Tibial nerve (tissue), 4 donors: ENCODE results near the gene TTYH1. TPM values are rescaled to one million over a fixed set of nuclear protein-coding genes. Genes with fewer than 3 reads are reported as not detected.

Source experiments
- DNase-seq, 2 donors: peaks; one replicate each; pipeline ENCODE4 v3.0.0-alpha.2; 2019; ENCODE audit warnings: low spot score in 2 of 2
- H3K27ac ChIP-seq, 4 donors: fragments of 200-600 bp; sonication (generic) in 3 of 4; one replicate each; pipeline ENCODE4 v1.5.1; 2017 to 2019; ENCODE audit warnings: mild to moderate bottlenecking in 1 of 4
- H3K27me3 ChIP-seq, 2 donors: fragments of 200-600 bp; sonication (generic) in 1 of 2; one replicate each; pipeline versions ENCODE4 v1.5.1 to v1.6.0; 2017 to 2019
- H3K36me3 ChIP-seq, 3 donors: fragments of 200-600 bp; sonication (generic); one replicate each; pipeline ENCODE4 v1.5.1; 2018 to 2019
- H3K4me1 ChIP-seq, 4 donors: fragments of 200-600 bp; sonication (generic) in 3 of 4; one replicate each; pipeline ENCODE4 v1.5.1; 2017 to 2019
- H3K4me3 ChIP-seq, 4 donors: fragments of 200-600 bp; sonication (generic) in 3 of 4; one replicate each; pipeline ENCODE4 v1.5.1; 2017 to 2019; ENCODE audit warnings: mild to moderate bottlenecking in 1 of 4, moderate library complexity in 1 of 4
- H3K9me3 ChIP-seq, 4 donors: fragments of 200-600 bp; sonication (generic) in 3 of 4; one replicate each; pipeline ENCODE4 v1.5.1; 2017 to 2019
- EP300 ChIP-seq, 2 donors: sonication (generic); formaldehyde crosslinking; IDR thresholded peaks; one replicate each; pipeline ENCODE4 v1.6.1; 2017; ENCODE audit warnings: antibody characterized with exemption in 2 of 2, mild to moderate bottlenecking in 1 of 2
- POLR2A ChIP-seq, 2 donors: fragments of 450-650 bp; IDR thresholded peaks; one replicate each; pipeline ENCODE4 v1.6.1; 2017; ENCODE audit warnings: antibody characterized with exemption in 2 of 2, mild to moderate bottlenecking in 2 of 2, moderate library complexity in 2 of 2
- WGBS, 2 donors: methylation state at CpG; one replicate each; pipeline ENCODE4 v1.1.5; 2018; 5-methylcytosine and 5-hydroxymethylcytosine counted together
- total RNA-seq, 4 donors: library from RNA; depleted of rRNA; stranded (reverse); fragments of >200 nt; gene quantifications; one replicate each; pipeline ENCODE4 v1.1.0, GENCODE V29; 2016
- TF ChIP-seq, protein P1 (sequence below), 5 experiments: fragments of 200-600 bp in 3 of 5; fragments of 450-650 bp in 2 of 5; sonication (generic) in 3 of 5; IDR thresholded peaks; one replicate each; pipeline ENCODE4 v1.5.1; 2016 to 2019; ENCODE audit warnings: antibody characterized with exemption in 5 of 5, mild to moderate bottlenecking in 3 of 5, moderate library complexity in 2 of 5

The TTYH1 gene
- total RNA-seq, 4 donors from 2014 or later: 21.0 to 50.0 (median 34.9) TPM

- H3K9me3 ChIP-seq: no peaks in the 10 kb centered on the region
- TF ChIP-seq, protein P1, sequence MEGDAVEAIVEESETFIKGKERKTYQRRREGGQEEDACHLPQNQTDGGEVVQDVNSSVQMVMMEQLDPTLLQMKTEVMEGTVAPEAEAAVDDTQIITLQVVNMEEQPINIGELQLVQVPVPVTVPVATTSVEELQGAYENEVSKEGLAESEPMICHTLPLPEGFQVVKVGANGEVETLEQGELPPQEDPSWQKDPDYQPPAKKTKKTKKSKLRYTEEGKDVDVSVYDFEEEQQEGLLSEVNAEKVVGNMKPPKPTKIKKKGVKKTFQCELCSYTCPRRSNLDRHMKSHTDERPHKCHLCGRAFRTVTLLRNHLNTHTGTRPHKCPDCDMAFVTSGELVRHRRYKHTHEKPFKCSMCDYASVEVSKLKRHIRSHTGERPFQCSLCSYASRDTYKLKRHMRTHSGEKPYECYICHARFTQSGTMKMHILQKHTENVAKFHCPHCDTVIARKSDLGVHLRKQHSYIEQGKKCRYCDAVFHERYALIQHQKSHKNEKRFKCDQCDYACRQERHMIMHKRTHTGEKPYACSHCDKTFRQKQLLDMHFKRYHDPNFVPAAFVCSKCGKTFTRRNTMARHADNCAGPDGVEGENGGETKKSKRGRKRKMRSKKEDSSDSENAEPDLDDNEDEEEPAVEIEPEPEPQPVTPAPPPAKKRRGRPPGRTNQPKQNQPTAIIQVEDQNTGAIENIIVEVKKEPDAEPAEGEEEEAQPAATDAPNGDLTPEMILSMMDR (IDR thresholded peaks at IDR 0.05): no peak
- no peak for TF ChIP-seq POLR2A (IDR thresholded peaks at IDR 0.05)
- no peak for TF ChIP-seq EP300 (IDR thresholded peaks at IDR 0.05)
- peaks cover 0 to 64% (median 12%) of the 10 kb centered on the region in 4 donors for H3K4me1 ChIP-seq
- 13 to 15% methylated on average over 25 of the region's 25 CpGs for WGBS, 2 donors
- H3K4me3 ChIP-seq: peak overlapping the region in 1 of 4 donors; percentile 4
- H3K27me3 ChIP-seq: peaks cover 0 to 57% of the 10 kb centered on the region in 2 donors
- no peak for DNase-seq
- no peaks in the 10 kb centered on the region for H3K36me3 ChIP-seq
- peak overlapping the region; percentile 73 to 92 (median 82) for H3K27ac ChIP-seq
Measured at GRCh38 chr19:54418030-54418929, 3.0 kb downstream of the TTYH1 start.

- no peak overlapping the region for H3K4me3 ChIP-seq
- H3K4me1 ChIP-seq: peaks cover 0 to 64% (median 12%) of the 10 kb centered on the region in 4 donors
- WGBS, 2 donors: 60 to 70% methylated on average over 14 to 17 of the region's 26 CpGs
- no peak for DNase-seq
- peak overlapping the region; percentile 73 to 92 (median 82) for H3K27ac ChIP-seq
- H3K36me3 ChIP-seq: no peaks in the 10 kb centered on the region
- no peak for TF ChIP-seq POLR2A (IDR thresholded peaks at IDR 0.05)
- TF ChIP-seq, protein P1 (IDR thresholded peaks at IDR 0.05): no peak
- TF ChIP-seq EP300 (IDR thresholded peaks at IDR 0.05): no peak
- no peaks in the 10 kb centered on the region for H3K9me3 ChIP-seq
- H3K27me3 ChIP-seq: peaks cover 0 to 57% of the 10 kb centered on the region in 2 donors
Measured at GRCh38 chr19:54418930-54419800, 3.9 kb downstream of the TTYH1 start.

- WGBS, 2 donors: 7 to 17% methylated on average over 7 to 10 of the region's 10 CpGs
Measured at GRCh38 chr19:54420068-54420382, 4.8 kb downstream of the TTYH1 start.

GRCh38 chr19:54420383-54421168, 5.3 kb downstream of the TTYH1 start:
- TF ChIP-seq EP300 (IDR thresholded peaks at IDR 0.05) (peak in 1 of 2 donors; percentile 63), POLR2A (IDR thresholded peaks at IDR 0.05) (no peak)
- TF ChIP-seq, protein P1 (IDR thresholded peaks at IDR 0.05): peak in 1 of 5 experiments; percentile 9
- DNase-seq: peak in 1 of 2 donors; percentile 37
- WGBS, 2 donors: 6 to 16% methylated on average over 33 to 35 of the region's 37 CpGs
- Histone ChIP-seq H3K27me3 (peaks cover 0 to 46% of the 10 kb centered on the region in 2 donors), H3K4me3 (peak overlapping the region in 2 of 4 donors; percentile 30 to 31), H3K9me3 (no peaks in the 10 kb centered on the region), H3K4me1 (peaks cover 0 to 61% (median 12%) of the 10 kb centered on the region in 4 donors), H3K36me3 (no peaks in the 10 kb centered on the region), H3K27ac (peak overlapping the region; percentile 73 to 92 (median 82))

More at GRCh38 chr19:54420068-54420382, 4.8 kb downstream of the TTYH1 start:
- H3K27ac ChIP-seq: peak overlapping the region; percentile 73 to 92 (median 82)
- peak overlapping the region in 1 of 4 donors; percentile 30 for H3K4me3 ChIP-seq
- peaks cover 0 to 64% (median 12%) of the 10 kb centered on the region in 4 donors for H3K4me1 ChIP-seq
- no peaks in the 10 kb centered on the region for H3K9me3 ChIP-seq
- TF ChIP-seq EP300 (IDR thresholded peaks at IDR 0.05) (no peak), POLR2A (IDR thresholded peaks at IDR 0.05) (no peak)
- TF ChIP-seq, protein P1 (IDR thresholded peaks at IDR 0.05): no peak
- no peaks in the 10 kb centered on the region for H3K36me3 ChIP-seq
- DNase-seq: no peak
- peaks cover 0 to 49% of the 10 kb centered on the region in 2 donors for H3K27me3 ChIP-seq
